Suppressor macrophage (primary cell): ENCODE measurements around the gene IDUA.

Experiments used
- DNase-seq, 4 experiments: peaks; one replicate each; pipeline ENCODE4 v3.0.0-alpha.2; 2020 to 2022

The IDUA gene

GRCh38 chr4:1001561-1002130 lies 14.8 kb downstream of the IDUA start:
- no peak for DNase-seq

- DNase-seq: peak in 3 of 4 experiments; percentile 24 to 39 (median 27)
These were observed 15.3 kb downstream of the IDUA start for GRCh38 chr4:1002131-1002630.

- no peak for DNase-seq
These were observed 15.9 kb downstream of the IDUA start for GRCh38 chr4:1002631-1003251.

- no peak for DNase-seq
These were observed 16.6 kb downstream of the IDUA start for GRCh38 chr4:1003271-1004070.

- no peak for DNase-seq
These were observed 17.2 kb downstream of the IDUA start for GRCh38 chr4:1004071-1004418.

GRCh38 chr4:1004557-1005485 lies 18.0 kb downstream of the IDUA start:
- no peak for DNase-seq

GRCh38 chr4:1006856-1007255 lies 20.0 kb downstream of the IDUA start:
- DNase-seq: no peak

GRCh38 chr4:1008840-1009541 lies 22.1 kb downstream of the IDUA start:
- DNase-seq: peak; percentile 7 to 38 (median 18)

- DNase-seq: peak; percentile 74 to 93 (median 86)
These were observed 22.9 kb downstream of the IDUA start for GRCh38 chr4:1009542-1010394.

GRCh38 chr4:1010395-1011021 lies 23.7 kb downstream of the IDUA start:
- peak; percentile 83 to 92 (median 89) for DNase-seq

- peak; percentile 85 to 97 (median 92) for DNase-seq
These were observed 24.3 kb downstream of the IDUA start, which contains the start of gene FGFRL1 for GRCh38 chr4:1011022-1011665. FGFRL1 (plus strand) TSS chr4:1011626; CDS start chr4:1012486, 860 bp downstream.

- no peak for DNase-seq
These were observed 24.8 kb downstream of the IDUA start for GRCh38 chr4:1011666-1012033.

- DNase-seq: peak in 3 of 4 experiments; percentile 5 to 36 (median 25)
These were observed 25.3 kb downstream of the IDUA start for GRCh38 chr4:1012034-1012739.

- DNase-seq: no peak
These were observed 26.6 kb downstream of the IDUA start for GRCh38 chr4:1013225-1014073.

- peak; percentile 30 to 47 (median 39) for DNase-seq
These were observed 27.7 kb downstream of the IDUA start for GRCh38 chr4:1014291-1015167.

GRCh38 chr4:1015179-1015578 lies 28.3 kb downstream of the IDUA start:
- no peak for DNase-seq

GRCh38 chr4:1015746-1016145 lies 28.9 kb downstream of the IDUA start:
- DNase-seq: no peak
